OCI-LY7 (cell line): ENCODE results near the gene GPS1. TPM values are rescaled to one million over a fixed set of nuclear protein-coding genes. Genes with fewer than 3 reads are reported as not detected.

Experiments used
- BruUV-seq: library from RNA; stranded (reverse); fragments of 400-500 nt; replicated peaks from 2 replicates; lab custom pipeline; 2021; lab: Mats Ljungman, UMichigan
- CTCF ChIA-PET: fragments of 300-600 bp; sonication (Branson Sonifier 250); formaldehyde crosslinking; loops from one replicate; lab custom pipeline; 2022; ENCODE audit warnings: antibody characterized with exemption; ENCODE audit not compliant: unreplicated experiment; lab: Charles Lee
- POLR2A ChIA-PET: fragments of 300-600 bp; sonication (Branson Sonifier 250); formaldehyde crosslinking; loops from one replicate; lab custom pipeline; 2022; ENCODE audit warnings: antibody characterized with exemption; lab: Charles Lee
- DNase-seq: peaks from one replicate; pipeline ENCODE4 v3.0.0-alpha.2; 2015; ENCODE audit warnings: low spot score
- H2AFZ ChIP-seq: fragments of 200-600 bp; sonication (generic), shearing (Covaris generic); 2 replicates; pipeline ENCODE4 v1.6.1; 2014; ENCODE audit warnings: mild to moderate bottlenecking, antibody characterized with exemption, low read length, moderate library complexity
- H3K27ac ChIP-seq: fragments of 200-600 bp; sonication (generic); 2 replicates; pipeline ENCODE4 v1.5.1; 2014; ENCODE audit warnings: mixed run types, low read depth, mild to moderate bottlenecking, moderate library complexity, low read length, inconsistent platforms; ENCODE audit not compliant: poor library complexity, severe bottlenecking
- H3K36me3 ChIP-seq: fragments of 200-600 bp; sonication (generic); 2 replicates; pipeline ENCODE4 v1.6.1; 2014; ENCODE audit warnings: mild to moderate bottlenecking, antibody characterized with exemption, low read length, moderate library complexity, mixed read lengths; ENCODE audit not compliant: insufficient read depth
- H3K4me1 ChIP-seq: fragments of 200-600 bp; sonication (generic); 2 replicates; pipeline ENCODE4 v1.5.1; 2014; ENCODE audit warnings: mild to moderate bottlenecking, low read length; ENCODE audit not compliant: insufficient read depth, poor library complexity, severe bottlenecking
- H3K4me2 ChIP-seq: fragments of 200-600 bp; sonication (generic); 2 replicates; pipeline ENCODE4 v1.6.1; 2014; ENCODE audit warnings: mild to moderate bottlenecking, low read length
- H3K4me3 ChIP-seq: fragments of 200-600 bp; sonication (generic); 2 replicates; pipeline ENCODE4 v1.5.1; 2014; ENCODE audit warnings: mild to moderate bottlenecking, low read depth, low read length; ENCODE audit not compliant: poor library complexity, severe bottlenecking
- H3K79me2 ChIP-seq: fragments of 200-600 bp; sonication (generic); 2 replicates; pipeline ENCODE4 v1.6.1; 2016; ENCODE audit warnings: low read depth, mild to moderate bottlenecking, low read length, moderate library complexity, mixed read lengths; ENCODE audit not compliant: insufficient read depth
- H3K9me2 ChIP-seq: fragments of 200-600 bp; sonication (generic); 2 replicates; pipeline ENCODE4 v1.6.1; 2016; ENCODE audit warnings: mild to moderate bottlenecking, low read length, mixed read lengths; ENCODE audit not compliant: insufficient read depth
- H3K9me3 ChIP-seq: fragments of 200-600 bp; sonication (generic); 2 replicates; pipeline ENCODE4 v1.6.1; 2014; ENCODE audit warnings: mild to moderate bottlenecking, mixed run types, low read length, mixed read lengths
- H4K20me1 ChIP-seq: fragments of 200-600 bp; sonication (generic); 2 replicates; pipeline ENCODE4 v1.6.1; 2014; ENCODE audit warnings: mild to moderate bottlenecking, antibody characterized with exemption, low read length, moderate library complexity, mixed read lengths; ENCODE audit not compliant: insufficient read depth
- EZH2phosphoT487 ChIP-seq: fragments of 200-600 bp; sonication (generic); IDR thresholded peaks from 2 replicates; pipeline ENCODE4 v1.6.1; 2018; ENCODE audit warnings: low read depth, borderline replicate concordance, mild to moderate bottlenecking, mixed run types, antibody characterized with exemption, low read length, moderate library complexity, mixed read lengths
- intact Hi-C: fragments of 100-400 bp; cut with micrococcal nuclease; formaldehyde crosslinking; loops from one replicate; pipeline ENCODE4 v1.10.0; 2022; ENCODE audit not compliant: unreplicated experiment
- total RNA-seq, 2 experiments: library from RNA; depleted of rRNA in 1 of 2; stranded (reverse); fragments of >200 nt in 1 of 2; shearing (Covaris generic) in 1 of 2; gene quantifications; 2 replicates each; pipeline ENCODE4 v1.2.3, GENCODE V29; 2014 to 2022
- TF ChIP-seq, protein P1 (sequence below): fragments of 200-600 bp; sonication (generic); conservative IDR thresholded peaks from 2 replicates; pipeline ENCODE4 v1.5.1; 2014; ENCODE audit warnings: mild to moderate bottlenecking, antibody characterized with exemption, low read length, moderate library complexity, mixed read lengths

Gene GPS1
- total RNA-seq, 2 experiments from 2014 or later, result 133 to 169 TPM

DNA sequence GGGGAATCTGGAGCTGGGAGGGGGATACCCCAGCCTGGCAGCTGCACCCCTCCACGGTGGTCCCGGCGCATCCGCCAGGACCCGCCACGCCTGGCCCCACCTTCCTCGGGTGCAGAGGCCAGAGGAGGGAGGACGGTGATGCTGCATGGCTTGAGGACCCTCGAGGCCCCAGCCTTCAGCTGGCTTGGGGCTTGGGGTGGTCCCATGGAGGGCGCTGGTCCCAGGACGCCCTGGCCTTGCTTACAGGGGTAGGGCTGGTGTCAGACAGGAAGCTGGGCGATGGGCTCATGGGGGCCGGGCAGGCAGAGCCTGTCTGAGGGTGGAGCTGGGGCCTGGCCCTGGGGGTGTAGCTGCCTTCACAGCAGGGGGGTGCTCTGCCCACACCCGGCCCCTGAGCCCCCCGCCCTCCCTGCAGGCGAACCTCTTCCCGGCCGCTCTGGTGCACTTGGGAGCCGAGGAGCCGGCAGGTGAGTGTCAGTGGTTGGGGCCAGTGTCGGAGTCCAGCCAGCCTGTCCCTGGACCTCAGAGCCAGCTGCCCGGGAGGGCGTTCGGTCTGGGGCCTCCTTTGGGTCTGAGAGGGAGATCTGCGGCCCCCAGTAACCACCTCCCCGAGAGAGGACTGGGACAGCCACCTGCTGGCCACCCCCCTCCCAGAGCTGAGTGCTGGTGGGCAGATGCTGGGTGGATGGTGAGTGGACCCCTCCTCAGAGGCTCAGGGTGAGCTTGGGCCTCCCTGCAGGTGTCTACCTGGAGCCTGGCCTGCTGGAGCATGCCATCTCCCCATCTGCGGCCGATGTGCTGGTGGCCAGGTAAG lies 35.4 kb upstream of the GPS1 start:
- H3K9me2 ChIP-seq, result no peaks in the 10 kb centered on the region
- CTCF ChIA-PET, result interaction anchor here (0.6 kb wide), 1 partner anchor 149 kb away, joined by 4 read pairs; no protein-coding TSS in a partner anchor
- no peaks in the 10 kb centered on the region for H3K79me2 ChIP-seq
- peaks cover 11% of the 10 kb centered on the region; the same call in 1 of the 2 replicates for H3K36me3 ChIP-seq
- no peak for DNase-seq
- H3K4me2 ChIP-seq, result no peak overlapping the region
- H3K4me3 ChIP-seq, result no peak overlapping the region
- H3K4me1 ChIP-seq, result peaks cover 18% of the 10 kb centered on the region
- TF ChIP-seq, protein P1, sequence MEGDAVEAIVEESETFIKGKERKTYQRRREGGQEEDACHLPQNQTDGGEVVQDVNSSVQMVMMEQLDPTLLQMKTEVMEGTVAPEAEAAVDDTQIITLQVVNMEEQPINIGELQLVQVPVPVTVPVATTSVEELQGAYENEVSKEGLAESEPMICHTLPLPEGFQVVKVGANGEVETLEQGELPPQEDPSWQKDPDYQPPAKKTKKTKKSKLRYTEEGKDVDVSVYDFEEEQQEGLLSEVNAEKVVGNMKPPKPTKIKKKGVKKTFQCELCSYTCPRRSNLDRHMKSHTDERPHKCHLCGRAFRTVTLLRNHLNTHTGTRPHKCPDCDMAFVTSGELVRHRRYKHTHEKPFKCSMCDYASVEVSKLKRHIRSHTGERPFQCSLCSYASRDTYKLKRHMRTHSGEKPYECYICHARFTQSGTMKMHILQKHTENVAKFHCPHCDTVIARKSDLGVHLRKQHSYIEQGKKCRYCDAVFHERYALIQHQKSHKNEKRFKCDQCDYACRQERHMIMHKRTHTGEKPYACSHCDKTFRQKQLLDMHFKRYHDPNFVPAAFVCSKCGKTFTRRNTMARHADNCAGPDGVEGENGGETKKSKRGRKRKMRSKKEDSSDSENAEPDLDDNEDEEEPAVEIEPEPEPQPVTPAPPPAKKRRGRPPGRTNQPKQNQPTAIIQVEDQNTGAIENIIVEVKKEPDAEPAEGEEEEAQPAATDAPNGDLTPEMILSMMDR, result no peak
- no peak for TF ChIP-seq EZH2phosphoT487
- no peak overlapping the region for H2AFZ ChIP-seq
- intact Hi-C loops, result no loop called here
- no peak overlapping the region for H3K27ac ChIP-seq
- no peaks in the 10 kb centered on the region for H4K20me1 ChIP-seq
- BruUV-seq, result no TSS peak
- no peaks in the 10 kb centered on the region for H3K9me3 ChIP-seq
- POLR2A ChIA-PET, result no interaction called here

DNA sequence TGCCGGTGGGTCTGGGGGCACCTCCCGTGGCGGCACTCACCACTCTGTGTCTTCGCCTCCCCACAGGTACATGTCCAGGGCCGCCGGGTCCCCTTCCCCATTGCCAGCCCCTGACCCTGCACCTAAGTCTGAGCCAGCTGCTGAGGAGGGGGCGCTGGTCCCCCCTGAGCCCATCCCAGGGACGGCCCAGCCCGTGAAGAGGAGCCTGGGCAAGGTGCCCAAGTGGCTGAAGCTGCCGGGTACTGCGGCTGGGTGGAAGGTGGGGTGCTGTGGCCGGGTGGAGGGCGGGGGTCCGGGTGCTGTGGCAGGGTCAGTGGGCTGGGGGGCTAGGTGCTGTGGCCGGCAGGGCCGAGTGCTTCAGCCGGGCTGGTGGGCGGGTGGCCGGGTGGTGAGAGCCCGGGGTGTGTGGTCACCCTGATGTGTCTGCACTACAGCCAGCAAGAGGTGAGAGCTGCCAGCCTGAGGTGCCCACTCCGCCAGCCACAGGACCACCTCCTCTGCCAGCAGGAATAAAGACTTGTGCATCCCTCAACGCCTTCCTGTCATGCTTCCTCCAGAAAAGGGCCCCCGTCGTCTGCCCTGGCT lies 34.7 kb upstream of the GPS1 start:
- intact Hi-C loops, result no loop called here
- H3K4me3 ChIP-seq, result no peak overlapping the region
- DNase-seq, result no peak
- peaks cover 7% of the 10 kb centered on the region; the same call in 1 of the 2 replicates for H3K79me2 ChIP-seq
- peaks cover 22% of the 10 kb centered on the region for H3K4me1 ChIP-seq
- no peaks in the 10 kb centered on the region for H4K20me1 ChIP-seq
- TF ChIP-seq, protein P1, result no peak
- TF ChIP-seq EZH2phosphoT487, result no peak
- no TSS peak for BruUV-seq
- H3K36me3 ChIP-seq, result peaks cover 11% of the 10 kb centered on the region; the same call in 1 of the 2 replicates
- H3K4me2 ChIP-seq, result no peak overlapping the region
- H3K27ac ChIP-seq, result no peak overlapping the region
- no peaks in the 10 kb centered on the region for H3K9me2 ChIP-seq
- H3K9me3 ChIP-seq, result no peaks in the 10 kb centered on the region
- H2AFZ ChIP-seq, result no peak overlapping the region
- CTCF ChIA-PET, result interaction anchor here (0.6 kb wide), 1 partner anchor 149 kb away, joined by 4 read pairs; no protein-coding TSS in a partner anchor
- POLR2A ChIA-PET, result no interaction called here
